ENCODE measurements around the gene ANGPTL3.
"Not testable (repeated sequence)": the region's sequence is repeated elsewhere in the genome, so short reads cannot be mapped to it uniquely, and the experiment has no call there.

Gene ANGPTL3, protein sequence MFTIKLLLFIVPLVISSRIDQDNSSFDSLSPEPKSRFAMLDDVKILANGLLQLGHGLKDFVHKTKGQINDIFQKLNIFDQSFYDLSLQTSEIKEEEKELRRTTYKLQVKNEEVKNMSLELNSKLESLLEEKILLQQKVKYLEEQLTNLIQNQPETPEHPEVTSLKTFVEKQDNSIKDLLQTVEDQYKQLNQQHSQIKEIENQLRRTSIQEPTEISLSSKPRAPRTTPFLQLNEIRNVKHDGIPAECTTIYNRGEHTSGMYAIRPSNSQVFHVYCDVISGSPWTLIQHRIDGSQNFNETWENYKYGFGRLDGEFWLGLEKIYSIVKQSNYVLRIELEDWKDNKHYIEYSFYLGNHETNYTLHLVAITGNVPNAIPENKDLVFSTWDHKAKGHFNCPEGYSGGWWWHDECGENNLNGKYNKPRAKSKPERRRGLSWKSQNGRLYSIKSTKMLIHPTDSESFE

GRCh38 chr1:62597281-62597680 is at the start of gene ANGPTL3:
ANGPTL3 (plus strand) TSS chr1:62597520; CDS start chr1:62597567, 47 bp downstream.
- no peak for DNase-seq

- no peak for DNase-seq
Observed at GRCh38 chr1:62561306-62561705, 36.0 kb upstream of the ANGPTL3 start.

DNA sequence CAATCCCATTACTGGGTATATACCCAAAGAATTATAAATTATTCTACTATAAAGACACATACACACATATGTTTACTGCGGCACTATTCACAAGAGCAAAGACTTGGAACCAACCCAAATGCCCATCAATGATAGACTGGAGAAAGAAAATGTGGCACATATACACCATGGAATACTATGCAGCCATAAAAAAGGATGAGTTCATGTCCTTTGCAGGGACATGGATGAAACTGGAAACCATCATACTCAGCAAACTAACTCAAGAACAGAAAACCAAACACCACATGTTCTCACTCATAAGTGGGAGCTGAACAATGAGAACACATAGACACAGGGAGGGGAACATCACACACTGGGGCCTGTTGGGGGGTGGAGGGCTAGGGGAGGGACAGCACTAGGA is 30.1 kb upstream of the ANGPTL3 start:
- DNase-seq = not testable (repeated sequence)

DNA sequence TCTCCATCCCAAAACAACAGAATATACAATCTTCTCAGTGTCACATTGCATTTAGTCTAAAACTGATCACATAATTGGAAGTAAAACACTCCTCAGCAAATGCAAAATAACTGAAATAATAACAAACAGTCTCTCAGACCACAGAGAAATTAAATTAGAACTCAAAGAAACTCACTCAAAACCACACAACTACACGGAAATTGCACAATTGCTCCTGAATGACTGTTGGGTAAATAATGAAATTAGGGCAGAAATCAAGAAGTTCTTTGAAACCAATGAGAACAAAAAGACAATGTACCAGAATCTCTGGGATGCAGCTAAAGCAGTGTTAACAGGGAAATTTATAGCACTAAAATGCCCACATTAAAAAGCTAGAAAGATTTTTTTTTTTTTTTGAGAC is 29.4 kb upstream of the ANGPTL3 start:
- not testable (repeated sequence) for DNase-seq

GRCh38 chr1:62571517-62571916 is 25.8 kb upstream of the ANGPTL3 start:
- DNase-seq = not testable (repeated sequence)

DNA sequence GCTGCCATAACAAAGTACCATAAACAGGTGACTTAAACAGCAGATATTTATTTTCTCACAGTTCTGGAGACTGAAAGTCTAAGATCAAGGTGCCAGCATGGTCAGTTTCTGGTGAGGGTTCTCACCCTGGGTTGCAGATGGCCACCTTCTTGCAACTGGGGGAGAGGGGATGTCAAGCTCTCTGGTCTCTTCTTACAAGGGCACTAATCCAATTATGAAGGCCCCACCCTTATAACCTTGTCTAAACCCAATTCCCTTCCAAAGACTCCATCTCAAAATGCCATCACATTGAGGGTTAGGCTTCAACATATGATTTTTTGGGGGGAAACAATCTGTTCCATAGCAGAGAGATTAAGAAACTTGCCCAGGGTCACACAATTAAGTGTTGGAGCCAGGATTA is 24.8 kb upstream of the ANGPTL3 start:
- no peak for DNase-seq

DNA sequence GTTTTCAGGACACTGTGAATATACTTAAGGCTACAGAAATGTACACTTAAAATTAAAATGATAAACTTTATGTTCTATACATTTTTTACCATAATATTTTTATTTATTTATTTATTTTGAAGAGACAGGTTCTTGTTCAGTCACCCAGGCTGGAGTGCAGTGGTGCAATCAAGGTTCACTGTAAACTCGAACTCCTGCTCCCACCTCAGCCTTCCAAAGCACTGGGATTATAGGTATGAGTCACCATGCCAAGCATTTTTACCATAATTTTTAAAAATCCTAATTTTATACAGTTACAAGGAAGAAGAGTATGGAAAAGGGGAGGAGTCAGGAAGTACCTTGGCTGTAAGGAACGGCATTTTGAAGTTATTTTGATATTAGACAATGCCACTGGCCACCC is 23.6 kb upstream of the ANGPTL3 start:
- no peak for DNase-seq

- DNase-seq = no peak
Observed at GRCh38 chr1:62585469-62586155, 11.7 kb upstream of the ANGPTL3 start.

DNA sequence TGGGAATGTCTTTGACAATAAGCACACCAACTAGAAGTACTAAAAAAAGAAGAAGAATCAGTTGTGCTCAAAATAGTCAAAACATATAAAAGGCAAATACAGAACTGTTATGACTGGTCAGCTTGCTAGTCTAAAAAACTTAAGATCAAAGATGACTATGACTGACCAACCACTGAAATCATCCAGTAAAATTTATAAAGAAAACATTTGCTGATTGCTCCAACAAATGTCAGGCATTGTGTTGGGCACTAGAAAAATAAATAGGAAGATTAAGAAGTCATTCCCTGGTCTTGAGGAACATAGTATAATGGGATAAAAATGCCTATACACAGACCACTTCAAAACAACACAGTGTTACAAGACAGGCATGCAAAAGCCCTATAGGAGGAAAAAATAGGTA is 9.3 kb upstream of the ANGPTL3 start:
- no peak for DNase-seq

- DNase-seq = no peak
Observed at GRCh38 chr1:62589321-62589720, 8.0 kb upstream of the ANGPTL3 start.

GRCh38 chr1:62590255-62590969 is 6.9 kb upstream of the ANGPTL3 start:
- DNase-seq = no peak

GRCh38 chr1:62590970-62591368 is 6.4 kb upstream of the ANGPTL3 start:
- DNase-seq = no peak

DNA sequence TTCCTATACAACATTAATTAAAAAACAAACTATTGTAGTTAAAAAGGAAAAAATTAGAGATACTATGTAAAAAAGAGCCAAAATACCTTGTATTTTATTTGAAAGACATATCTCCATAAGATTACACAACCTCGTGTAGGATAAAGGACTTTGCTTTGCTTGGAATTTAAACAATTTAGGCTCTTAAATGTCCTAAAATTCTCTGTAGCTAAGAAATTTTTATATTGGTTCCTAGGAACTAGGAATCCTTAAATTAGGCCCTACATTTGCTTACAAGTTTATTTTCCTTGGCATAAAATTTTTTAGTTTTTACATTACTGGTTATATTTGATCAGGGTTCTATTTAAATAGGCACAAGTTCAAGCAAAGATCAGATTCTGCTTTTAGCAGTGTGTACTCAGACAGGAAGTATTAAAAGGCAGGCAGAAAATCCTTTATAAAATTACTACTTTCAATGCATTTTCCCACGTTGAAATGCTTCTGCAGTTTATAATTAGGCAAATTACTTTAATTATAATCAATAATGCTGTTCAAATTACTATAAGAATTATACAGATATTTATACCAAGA is 3.4 kb upstream of the ANGPTL3 start:
- no peak for DNase-seq

- DNase-seq = no peak
Observed at GRCh38 chr1:62595647-62596046, 1.7 kb upstream of the ANGPTL3 start.

- DNase-seq = no peak
Observed at GRCh38 chr1:62599044-62599443, 1.7 kb downstream of the ANGPTL3 start.

DNA sequence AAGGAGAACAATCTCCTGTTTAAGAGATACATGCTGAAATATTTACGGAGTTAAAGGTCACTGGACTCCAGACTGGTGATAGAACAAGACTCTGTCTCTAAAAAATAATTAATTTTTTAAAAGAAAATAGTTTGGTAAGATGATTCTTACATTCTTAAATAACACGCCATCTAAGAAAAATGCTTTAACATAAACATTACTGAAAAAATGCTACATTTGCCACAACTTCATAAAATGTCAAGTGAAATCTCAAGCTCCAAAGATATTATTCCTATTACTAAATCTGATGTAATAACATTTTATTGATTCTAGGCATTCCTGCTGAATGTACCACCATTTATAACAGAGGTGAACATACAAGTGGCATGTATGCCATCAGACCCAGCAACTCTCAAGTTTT is 4.1 kb downstream of the ANGPTL3 start:
- DNase-seq = no peak

DNA sequence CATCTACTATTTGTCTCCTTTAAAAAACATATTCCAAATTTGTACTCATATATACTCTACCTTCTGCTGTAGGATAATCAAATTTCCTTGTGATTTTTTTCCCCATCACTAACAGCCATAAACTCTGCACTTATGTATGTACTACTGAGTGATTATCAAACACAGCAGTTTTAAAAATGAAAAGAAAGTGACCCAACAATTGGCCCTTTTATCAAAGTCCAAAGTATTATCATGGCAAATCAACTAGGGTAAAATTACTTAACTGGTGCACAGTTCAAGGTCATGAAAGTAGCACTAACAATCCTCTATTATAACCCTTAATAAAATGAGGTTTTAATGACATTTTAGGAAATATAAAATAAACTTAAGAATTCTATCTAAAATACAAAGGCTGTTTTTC is 11.6 kb downstream of the ANGPTL3 start:
- no peak for DNase-seq

- not testable (repeated sequence) for DNase-seq
Observed at GRCh38 chr1:62610588-62610987, 13.3 kb downstream of the ANGPTL3 start.

- DNase-seq = no peak
Observed at GRCh38 chr1:62612770-62613169, 15.4 kb downstream of the ANGPTL3 start.

DNA sequence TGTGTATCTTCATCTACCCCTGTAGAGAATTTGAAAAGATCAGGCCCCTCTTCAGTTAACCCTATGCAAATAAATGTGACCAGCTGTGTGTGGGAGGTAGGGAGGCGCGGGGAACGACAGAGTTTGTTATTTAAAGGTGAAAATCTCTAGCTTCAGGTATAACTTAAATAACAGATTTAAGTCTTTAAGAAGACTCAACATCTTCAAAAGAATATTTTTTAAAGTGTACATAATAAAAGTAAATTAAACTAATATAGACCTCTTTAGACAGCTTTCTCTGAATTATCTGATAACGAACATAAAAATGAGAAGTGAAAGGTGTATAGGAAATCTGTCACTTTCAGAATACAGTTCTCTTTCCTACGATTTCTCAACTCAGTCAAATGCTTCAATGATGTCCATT is 16.0 kb downstream of the ANGPTL3 start:
- no peak for DNase-seq

DNA sequence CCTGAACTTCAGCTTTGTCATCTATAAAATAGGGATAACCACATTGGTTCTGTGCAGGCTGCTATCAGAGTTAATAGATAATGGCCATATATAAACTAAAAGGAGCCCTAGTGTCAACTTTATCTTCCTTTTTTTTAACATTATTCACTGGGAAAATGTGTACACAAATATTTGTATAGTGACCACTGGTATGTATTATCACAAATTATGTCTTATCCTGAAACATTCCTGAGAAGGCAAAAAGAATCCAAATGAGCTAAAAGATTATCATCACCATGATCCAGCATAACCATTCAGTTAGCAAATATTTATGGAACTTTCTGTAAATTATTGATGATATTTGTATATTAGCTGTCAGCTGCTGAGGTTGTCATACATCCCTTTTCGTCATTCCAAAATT is 16.6 kb downstream of the ANGPTL3 start:
- DNase-seq = no peak

- DNase-seq = no peak
Observed at GRCh38 chr1:62621907-62622306, 24.6 kb downstream of the ANGPTL3 start.

DNA sequence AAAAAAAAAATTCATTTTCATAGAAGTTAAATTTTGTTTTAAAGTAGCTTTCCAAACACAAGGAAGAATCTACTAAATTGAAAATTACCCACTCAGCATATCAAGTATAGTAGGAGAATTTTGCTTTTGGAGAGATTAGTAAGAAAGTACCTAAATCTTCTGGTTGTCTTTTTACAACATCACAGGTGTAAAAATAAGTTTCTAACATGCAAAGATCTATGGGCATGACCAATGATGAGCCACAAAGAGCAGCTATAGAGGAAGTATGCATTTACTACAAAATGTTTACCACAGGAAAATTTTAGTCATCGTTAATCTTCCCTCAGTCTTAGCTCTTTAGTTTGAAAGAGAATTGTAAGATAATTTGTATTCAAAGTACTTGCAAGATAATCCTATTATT is 28.1 kb downstream of the ANGPTL3 start:
- DNase-seq = peak; percentile 5
